Heart right ventricle (tissue), 16 donors: ENCODE measurements around the gene MAN1C1. TPM values are rescaled to one million over a fixed set of nuclear protein-coding genes. Genes with fewer than 3 reads are reported as not detected.

Source experiments
- ATAC-seq, 8 donors: fragments of 200-7000 bp; cut with Tn5 transposase; one replicate each; pipeline ENCODE4 v1.9.1; 2020; ENCODE audit warnings: mild to moderate bottlenecking in 8 of 8, moderate library complexity in 8 of 8, moderate number of reproducible peaks in 1 of 8
- DNase-seq, 2 donors: peaks; one replicate each; pipeline ENCODE4 v3.0.0-alpha.2; 2020
- H3K27ac ChIP-seq, 10 donors: fragments of 200-600 bp; sonication (generic) in 2 of 10; one replicate each; pipeline versions ENCODE4 v1.5.0 to v1.8.0; 2020 to 2022; ENCODE audit warnings: mild to moderate bottlenecking in 3 of 10
- H3K27me3 ChIP-seq, 7 donors: fragments of 200-600 bp; one replicate each; pipeline ENCODE4 v1.8.0; 2021 to 2022; ENCODE audit warnings: mild to moderate bottlenecking in 2 of 7
- H3K36me3 ChIP-seq, 9 donors: fragments of 200-600 bp; sonication (generic) in 1 of 9; one replicate each; pipeline versions ENCODE4 v1.5.0 to v1.8.0; 2020 to 2022; ENCODE audit warnings: mild to moderate bottlenecking in 2 of 9
- H3K4me1 ChIP-seq, 9 donors: fragments of 200-600 bp; sonication (generic) in 1 of 9; one replicate each; pipeline versions ENCODE4 v1.5.0 to v1.8.0; 2020 to 2022; ENCODE audit warnings: mild to moderate bottlenecking in 4 of 9
- H3K4me3 ChIP-seq, 10 donors: fragments of 200-600 bp; sonication (generic) in 2 of 10; one replicate each; pipeline versions ENCODE4 v1.5.0 to v1.8.0; 2020 to 2022; ENCODE audit warnings: mild to moderate bottlenecking in 7 of 10, moderate library complexity in 2 of 10
- H3K9me3 ChIP-seq, 11 donors: fragments of 200-600 bp in 10 of 11; sonication (generic) in 2 of 11; one replicate each; pipeline versions ENCODE4 v1.5.0 to v1.8.0; 2013 to 2022; ENCODE audit warnings: mild to moderate bottlenecking in 2 of 11, control low read depth in 1 of 11, moderate library complexity in 1 of 11
- CTCF ChIP-seq, 9 donors: fragments of 200-600 bp; sonication (generic) in 2 of 9; IDR thresholded peaks; one replicate each; pipeline versions ENCODE4 v1.5.0 to v1.8.0; 2021 to 2022; ENCODE audit warnings: antibody characterized with exemption in 9 of 9, mild to moderate bottlenecking in 5 of 9, moderate library complexity in 1 of 9
- WGBS, 2 donors: extraction: QIAGEN DNeasy Blood & Tissue Kit; methylation state at CpG; one replicate each; pipeline ENCODE4 v1.1.7; 2013; ENCODE audit warnings: inconsistent platforms in 1 of 2; 5-methylcytosine and 5-hydroxymethylcytosine counted together
- intact Hi-C, 10 donors: fragments of 100-400 bp; cut with DNase I; formaldehyde crosslinking; loops; one replicate each; pipeline versions ENCODE4 v1.11.1 to v1.14.2; 2022
- polyA plus RNA-seq, 2 donors: library from polyadenylated mRNA; stranded (reverse); fragments of 200-250 nt; gene quantifications; one replicate each; pipeline ENCODE4 v1.2.3, GENCODE V29; 2013
- total RNA-seq, 10 donors: library from RNA; stranded (reverse); fragmentation: NEBNext Ultra II Directional in 3 of 10; extraction: Animal tissue kit (Norgen Biotek cat#: 25700) in 3 of 10; gene quantifications; one replicate each; pipeline versions ENCODE4 v1.2.1 to v1.2.4, GENCODE V29; 2021 to 2023
- donor health status: Arrhythmogenic right ventricular cardiomyopathy.
- donor health status: ischemic (EF 13 %, LVEDD 7.1; RV severe dilation, severe dysfunction).
- donor health status: healthy with polysubstance abuse.
- donor health status: DM: no; HTN: yes; CAD: no.
- donor health status: DM: no; HTN: no; CAD: no.
- donor health status: ischemic (EF 25% LVEDD 6.9; RV normal size, moderate dysfunction).
- donor health status: ischemic (EF 25% LVEDD 5.7; RV mildly dilated, moderate dysfunction).
- donor health status: healthy.
- donor health status: DM: yes; HTN: yes; CAD: no.
- donor health status: Ischemic cardiomyopathy.
- donor health status: ischemic (EF 35%, LVEDD 5.7; RV mildly dilated, moderate dysfunction).
- donor health status: nonischemic (EF 11% LVEDD 7.7; RV severe dilation, severe dysfunction).
- donor health status: DM: yes; HTN: yes; CAD: no.
- donor health status: PGD.
- donor health status: ischemic (EF 29% LVEDD 5.4; RV normal size, mild dysfunction).
- donor health status: nonischemic (EF 23%, LVEDD 6.1; RV moderate dilation, normal function).

Gene MAN1C1
- total and polyA plus RNA-seq, 12 donors = 9.7 to 23.4 (median 13.4) TPM

- DNase-seq (no peak), ATAC-seq (no peak)
- TF ChIP-seq CTCF (IDR thresholded peaks at IDR 0.05) = no peak
- peaks cover 0 to 30% (median 12%) of the 10 kb centered on the region in 9 donors for H3K4me1 ChIP-seq
- no peak overlapping the region for H3K27ac ChIP-seq
- no peaks in the 10 kb centered on the region for H3K27me3 ChIP-seq
- H3K4me3 ChIP-seq = no peak overlapping the region
- H3K9me3 ChIP-seq = no peaks in the 10 kb centered on the region
- no peaks in the 10 kb centered on the region for H3K36me3 ChIP-seq
- WGBS, 2 donors = 84 to 87% methylated on average over 8 of the region's 8 CpGs
- intact Hi-C loops = no loop called here
Measured at GRCh38 chr1:25573961-25574360, 42.6 kb upstream of the MAN1C1 start.

- no peak overlapping the region for H3K4me3 ChIP-seq
- no peaks in the 10 kb centered on the region for H3K36me3 ChIP-seq
- DNase-seq (no peak), ATAC-seq (no peak)
- H3K27me3 ChIP-seq = no peaks in the 10 kb centered on the region
- WGBS, 2 donors = 93% methylated on average over 2 of the region's 2 CpGs
- peaks cover 0 to 21% (median 3%) of the 10 kb centered on the region in 9 donors for H3K4me1 ChIP-seq
- no peaks in the 10 kb centered on the region for H3K9me3 ChIP-seq
- intact Hi-C loops = no loop called here
- no peak for TF ChIP-seq CTCF (IDR thresholded peaks at IDR 0.05)
- H3K27ac ChIP-seq = no peak overlapping the region
Measured at GRCh38 chr1:25575191-25575590, 41.4 kb upstream of the MAN1C1 start.

GRCh38 chr1:25576459-25577133 lies 40.0 kb upstream of the MAN1C1 start:
- no peak for TF ChIP-seq CTCF (IDR thresholded peaks at IDR 0.05)
- Histone ChIP-seq H3K4me1 (peaks cover 0 to 21% (median 3%) of the 10 kb centered on the region in 9 donors), H3K4me3 (no peak overlapping the region), H3K27ac (no peak overlapping the region), H3K36me3 (no peaks in the 10 kb centered on the region), H3K9me3 (no peaks in the 10 kb centered on the region), H3K27me3 (no peaks in the 10 kb centered on the region)
- intact Hi-C loops = no loop called here
- WGBS, 2 donors = 92 to 96% methylated on average over 18 of the region's 18 CpGs
- ATAC-seq (no peak), DNase-seq (no peak)

GRCh38 chr1:25577134-25577920 lies 39.3 kb upstream of the MAN1C1 start:
- TF ChIP-seq CTCF (IDR thresholded peaks at IDR 0.05) = no peak
- intact Hi-C loops = no loop called here
- Histone ChIP-seq H3K9me3 (no peaks in the 10 kb centered on the region), H3K27ac (no peak overlapping the region), H3K4me3 (no peak overlapping the region), H3K4me1 (peaks cover 0 to 20% (median 3%) of the 10 kb centered on the region in 9 donors), H3K27me3 (no peaks in the 10 kb centered on the region), H3K36me3 (no peaks in the 10 kb centered on the region)
- DNase-seq = no peak
- WGBS, 2 donors = 85 to 87% methylated on average over 21 of the region's 21 CpGs
- ATAC-seq = no peak
